OCI-M2 (cell line): ENCODE measurements around the gene RBM18.

Experiments
- DNase-seq: peaks from one replicate; lab custom pipeline; 2025; ENCODE audit not compliant: unreplicated experiment; lab: John Stamatoyannopoulos, UW

The RBM18 gene

GRCh38 chr9:122261469-122261881, 3.2 kb downstream of the RBM18 start:
- no peak for DNase-seq

- DNase-seq: no peak
These were observed 5.7 kb downstream of the RBM18 start for GRCh38 chr9:122258886-122259415.

GRCh38 chr9:122256206-122256605, 8.4 kb downstream of the RBM18 start:
- DNase-seq: no peak

GRCh38 chr9:122254761-122255160, 9.9 kb downstream of the RBM18 start:
- DNase-seq: no peak

GRCh38 chr9:122252796-122253195, 11.8 kb downstream of the RBM18 start:
- no peak for DNase-seq

GRCh38 chr9:122251351-122251750, 13.3 kb downstream of the RBM18 start:
- DNase-seq: no peak

GRCh38 chr9:122248448-122248865, 16.2 kb downstream of the RBM18 start:
- DNase-seq: no peak

GRCh38 chr9:122246666-122247065, 18.0 kb downstream of the RBM18 start:
- DNase-seq: no peak

- DNase-seq: no peak
These were observed 20.3 kb downstream of the RBM18 start for GRCh38 chr9:122244349-122244748.

- DNase-seq: no peak
These were observed 24.9 kb downstream of the RBM18 start for GRCh38 chr9:122239722-122240121.

- no peak for DNase-seq
These were observed 28.0 kb downstream of the RBM18 start for GRCh38 chr9:122236681-122237080.

GRCh38 chr9:122234022-122234748, 30.5 kb downstream of the RBM18 start:
- DNase-seq: no peak

GRCh38 chr9:122232796-122233306, 31.8 kb downstream of the RBM18 start:
- no peak for DNase-seq

GRCh38 chr9:122229485-122229837, 35.2 kb downstream of the RBM18 start:
- no peak for DNase-seq

GRCh38 chr9:122228568-122229484, 35.8 kb downstream of the RBM18 start, which contains the start of gene LHX6:
TSS of gene LHX6 (minus strand) at chr9:122228957. CDS start at chr9:122228740, 217 bp downstream.
- DNase-seq: no peak

GRCh38 chr9:122228191-122228567, 36.5 kb downstream of the RBM18 start:
- DNase-seq: no peak

GRCh38 chr9:122227575-122227900, 37.1 kb downstream of the RBM18 start:
- no peak for DNase-seq

- no peak for DNase-seq
These were observed 37.7 kb downstream of the RBM18 start for GRCh38 chr9:122226758-122227574.

GRCh38 chr9:122226142-122226757, 38.4 kb downstream of the RBM18 start:
- DNase-seq: no peak

GRCh38 chr9:122225312-122226141, 39.1 kb downstream of the RBM18 start:
- no peak for DNase-seq
